KOPT-K1 (cell line): Measurements from ENCODE around the gene VWDE.

Source experiments
- H3K27ac ChIP-seq: fragments of 200-600 bp; sonication (generic); 2 replicates; pipeline ENCODE4 v1.5.1; 2016; ENCODE audit warnings: antibody characterized with exemption, mild to moderate bottlenecking, low read depth, low read length; ENCODE audit not compliant: poor library complexity, severe bottlenecking
- H3K36me3 ChIP-seq: fragments of 200-600 bp; sonication (generic); 2 replicates; pipeline ENCODE4 v1.5.1; 2017; ENCODE audit warnings: antibody characterized with exemption, mild to moderate bottlenecking, low read length, moderate library complexity; ENCODE audit not compliant: insufficient read depth
- H3K9me3 ChIP-seq: fragments of 200-600 bp; sonication (generic); 2 replicates; pipeline ENCODE4 v1.5.1; 2017; ENCODE audit warnings: antibody characterized with exemption, low read length, mild to moderate bottlenecking; ENCODE audit not compliant: insufficient read depth, poor library complexity, severe bottlenecking

The VWDE gene

GRCh38 chr7:12383377-12383776 is 20.3 kb downstream of the VWDE start:
- H3K27ac ChIP-seq = no peak overlapping the region
- no peaks in the 10 kb centered on the region for H3K9me3 ChIP-seq
- no peaks in the 10 kb centered on the region for H3K36me3 ChIP-seq

DNA sequence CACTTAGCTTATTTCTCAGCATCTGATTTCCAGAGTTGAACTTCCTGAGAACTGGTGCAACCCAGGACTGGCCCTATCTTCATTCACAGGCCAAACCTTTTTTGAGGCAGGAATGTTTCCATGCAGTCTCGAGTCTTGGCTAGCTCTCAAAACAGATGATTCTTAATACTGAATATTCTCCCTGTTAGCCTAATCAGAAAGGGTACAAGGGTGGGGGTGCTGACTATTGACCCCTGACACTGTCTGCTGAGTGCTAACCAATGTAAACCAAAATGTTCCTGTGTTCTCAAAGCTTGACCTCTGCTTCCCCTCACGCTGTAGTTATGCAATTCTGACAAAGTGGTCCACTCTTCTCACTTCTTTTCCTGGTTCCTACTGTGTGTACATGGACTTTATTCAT is 25.3 kb downstream of the VWDE start:
- Histone ChIP-seq H3K27ac (no peak overlapping the region), H3K36me3 (no peaks in the 10 kb centered on the region), H3K9me3 (no peaks in the 10 kb centered on the region)

- no peaks in the 10 kb centered on the region for H3K9me3 ChIP-seq
- no peaks in the 10 kb centered on the region for H3K36me3 ChIP-seq
- H3K27ac ChIP-seq = no peak overlapping the region
Observed at GRCh38 chr7:12377406-12377805, 26.3 kb downstream of the VWDE start.

GRCh38 chr7:12373580-12374263 is 29.9 kb downstream of the VWDE start:
- Histone ChIP-seq H3K36me3 (no peaks in the 10 kb centered on the region), H3K9me3 (no peaks in the 10 kb centered on the region), H3K27ac (no peak overlapping the region)

DNA sequence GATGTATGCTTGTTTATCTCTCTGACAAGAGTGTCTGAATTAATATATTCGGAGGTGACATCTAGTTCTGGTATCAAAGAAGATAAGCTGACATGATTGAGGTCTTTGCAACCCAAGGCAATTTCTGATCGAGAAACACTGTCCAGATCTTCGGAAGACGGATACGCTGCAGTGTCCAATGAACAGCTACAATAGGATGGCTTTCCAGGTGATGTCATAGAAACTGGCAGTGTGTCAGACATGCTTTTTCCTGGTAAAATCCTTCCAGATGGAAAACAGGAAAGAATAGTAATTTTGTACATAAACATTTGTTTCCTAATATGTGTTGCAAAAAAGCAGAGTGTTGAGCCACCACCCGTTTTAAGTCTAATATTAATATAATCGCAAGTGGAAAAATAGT is 33.4 kb downstream of the VWDE start:
- Histone ChIP-seq H3K36me3 (no peaks in the 10 kb centered on the region), H3K9me3 (no peaks in the 10 kb centered on the region), H3K27ac (no peak overlapping the region)

- no peak overlapping the region for H3K27ac ChIP-seq
- no peaks in the 10 kb centered on the region for H3K36me3 ChIP-seq
- no peaks in the 10 kb centered on the region for H3K9me3 ChIP-seq
Observed at GRCh38 chr7:12369756-12370155, 33.9 kb downstream of the VWDE start.

DNA sequence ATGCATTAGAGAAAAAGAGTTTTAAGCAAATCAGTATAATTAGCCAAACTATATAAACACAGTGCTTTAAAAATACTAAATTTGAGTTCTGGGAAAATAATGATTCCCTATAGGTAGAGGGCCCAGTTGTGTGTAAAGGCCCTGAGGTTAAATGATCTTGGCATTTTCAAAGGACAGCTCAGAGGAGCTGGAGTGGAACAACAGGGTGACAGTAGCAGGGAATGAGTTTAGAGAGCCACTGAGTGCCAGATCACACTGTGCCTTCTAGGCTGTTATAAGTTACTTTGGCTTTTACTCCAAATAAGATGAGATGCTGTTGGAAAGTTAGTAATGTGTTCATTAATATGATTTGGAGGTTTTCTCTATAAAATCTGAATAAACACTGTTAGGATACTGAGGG is 34.6 kb downstream of the VWDE start:
- H3K9me3 ChIP-seq = no peaks in the 10 kb centered on the region
- no peak overlapping the region for H3K27ac ChIP-seq
- no peaks in the 10 kb centered on the region for H3K36me3 ChIP-seq

GRCh38 chr7:12360948-12361347 is 42.7 kb downstream of the VWDE start:
- Histone ChIP-seq H3K27ac (no peak overlapping the region), H3K36me3 (no peaks in the 10 kb centered on the region), H3K9me3 (no peaks in the 10 kb centered on the region)

- H3K9me3 ChIP-seq = no peaks in the 10 kb centered on the region
- no peaks in the 10 kb centered on the region for H3K36me3 ChIP-seq
Observed at GRCh38 chr7:12358694-12359093, 45.0 kb downstream of the VWDE start.

DNA sequence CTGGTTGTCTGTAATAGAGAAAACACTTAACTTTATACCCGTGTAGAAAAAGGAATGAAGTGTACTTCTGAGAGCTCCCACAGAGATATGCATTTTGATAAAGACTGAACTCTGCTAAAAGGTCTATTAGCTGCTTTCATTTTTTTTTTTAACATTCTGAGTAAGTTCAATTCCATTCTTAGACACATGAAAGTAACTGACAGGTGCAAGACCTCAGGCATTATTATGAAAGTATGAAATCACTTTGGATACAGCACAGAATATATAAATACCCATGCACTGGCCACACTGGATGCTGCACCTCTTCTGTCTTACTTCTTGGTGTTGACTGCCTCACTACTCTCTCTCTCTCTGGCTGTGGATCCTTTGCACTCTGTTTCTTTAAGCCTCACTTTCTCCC is 46.2 kb downstream of the VWDE start:
- H3K36me3 ChIP-seq = no peaks in the 10 kb centered on the region
- H3K27ac ChIP-seq = no peak overlapping the region
- no peaks in the 10 kb centered on the region for H3K9me3 ChIP-seq

More at GRCh38 chr7:12358694-12359093, 45.0 kb downstream of the VWDE start:
- no peak overlapping the region for H3K27ac ChIP-seq

- no peaks in the 10 kb centered on the region for H3K9me3 ChIP-seq
- H3K36me3 ChIP-seq = no peaks in the 10 kb centered on the region
- H3K27ac ChIP-seq = no peak overlapping the region
Observed at GRCh38 chr7:12351843-12352242, 51.8 kb downstream of the VWDE start.

- Histone ChIP-seq H3K27ac (no peak overlapping the region), H3K36me3 (no peaks in the 10 kb centered on the region)
Observed at GRCh38 chr7:12350971-12351370, 52.7 kb downstream of the VWDE start.

GRCh38 chr7:12337095-12337494 is 66.6 kb downstream of the VWDE start:
- H3K27ac ChIP-seq = no peak overlapping the region
- no peaks in the 10 kb centered on the region for H3K9me3 ChIP-seq
- no peaks in the 10 kb centered on the region for H3K36me3 ChIP-seq

More at GRCh38 chr7:12350971-12351370, 52.7 kb downstream of the VWDE start:
- no peaks in the 10 kb centered on the region for H3K9me3 ChIP-seq

DNA sequence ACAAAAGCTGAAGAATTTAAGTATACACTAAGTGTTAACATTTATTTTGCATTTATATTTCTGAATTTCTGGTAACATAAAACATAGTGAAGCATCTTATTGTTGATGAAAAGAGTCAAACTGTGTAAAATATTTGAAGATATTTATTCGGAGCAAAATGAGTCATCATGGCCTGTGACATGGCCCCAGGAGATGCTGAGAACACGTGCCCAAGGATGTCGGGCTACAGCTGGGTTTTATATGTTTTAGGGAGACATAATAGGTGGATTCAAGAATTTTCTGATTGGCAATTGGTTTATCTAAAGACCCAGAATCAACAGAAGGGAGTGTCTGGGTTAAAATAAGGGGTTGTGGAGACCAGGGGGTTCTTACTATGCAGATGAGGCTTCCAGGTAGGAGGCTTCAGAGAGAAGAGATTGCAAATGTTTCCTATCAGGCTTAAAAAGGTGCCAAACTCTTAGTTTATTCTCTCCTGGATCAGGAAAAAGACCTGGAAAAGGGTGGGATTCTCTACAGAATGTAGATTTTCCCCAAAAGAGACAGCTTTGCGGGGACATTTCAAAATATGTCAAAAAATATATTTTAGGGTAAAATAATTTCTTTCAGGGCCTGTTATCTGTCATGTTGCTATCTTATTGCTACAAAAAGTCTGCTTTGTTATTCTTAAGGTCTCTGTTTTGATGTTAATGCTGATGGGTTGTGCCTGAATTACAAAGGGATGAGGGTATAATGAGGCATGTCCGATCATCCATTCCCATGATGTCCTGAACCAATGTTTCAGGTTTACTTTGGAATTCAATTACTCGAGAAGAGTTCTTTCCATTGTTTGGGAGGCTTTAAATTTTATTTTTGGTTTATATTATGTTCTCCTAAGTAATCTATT is 74.5 kb downstream of the VWDE start:
- Histone ChIP-seq H3K36me3 (no peaks in the 10 kb centered on the region), H3K9me3 (no peaks in the 10 kb centered on the region), H3K27ac (no peak overlapping the region)

GRCh38 chr7:12327922-12328321 is 75.7 kb downstream of the VWDE start:
- H3K36me3 ChIP-seq = no peaks in the 10 kb centered on the region
- no peaks in the 10 kb centered on the region for H3K9me3 ChIP-seq
- H3K27ac ChIP-seq = no peak overlapping the region

DNA sequence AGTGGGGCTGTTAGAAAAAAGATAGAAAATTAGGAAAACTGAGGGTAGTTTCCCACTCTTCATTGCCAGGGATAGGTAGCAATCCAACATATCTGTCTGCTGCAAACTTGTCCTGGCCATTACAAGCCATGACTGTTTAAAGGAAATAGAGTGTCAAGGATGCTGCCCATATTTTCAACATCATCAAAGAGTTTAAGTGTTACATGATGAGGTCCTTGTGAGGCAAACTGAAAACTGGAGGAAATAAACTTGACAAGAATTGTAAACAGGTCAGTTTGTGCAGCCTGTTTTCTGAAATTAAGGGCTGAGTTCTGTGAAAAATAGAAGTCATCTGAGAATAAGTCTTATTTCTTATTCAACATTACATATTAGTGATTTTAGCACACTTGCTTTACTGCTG is 78.0 kb downstream of the VWDE start:
- Histone ChIP-seq H3K36me3 (no peaks in the 10 kb centered on the region), H3K27ac (no peak overlapping the region)

More for the DNA sequence above, 78.0 kb downstream of the VWDE start:
- H3K9me3 ChIP-seq = no peaks in the 10 kb centered on the region
